T-helper 22 cell (primary cell): ENCODE results near the gene CDCA8.

Experiments
- DNase-seq: peaks from one replicate; pipeline ENCODE4 v3.0.0-alpha.2; 2020; ENCODE audit warnings: low read depth

CDCA8 gene

GRCh38 chr1:37692078-37692833, at the start of gene CDCA8:
CDCA8 (plus strand) TSS chr1:37692516; CDS start chr1:37692691, 175 bp downstream.
- DNase-seq: peak; percentile 97

GRCh38 chr1:37647281-37647680, 45.0 kb upstream of the CDCA8 start:
- DNase-seq: no peak

GRCh38 chr1:37650173-37650572, 42.1 kb upstream of the CDCA8 start:
- DNase-seq: no peak

DNA sequence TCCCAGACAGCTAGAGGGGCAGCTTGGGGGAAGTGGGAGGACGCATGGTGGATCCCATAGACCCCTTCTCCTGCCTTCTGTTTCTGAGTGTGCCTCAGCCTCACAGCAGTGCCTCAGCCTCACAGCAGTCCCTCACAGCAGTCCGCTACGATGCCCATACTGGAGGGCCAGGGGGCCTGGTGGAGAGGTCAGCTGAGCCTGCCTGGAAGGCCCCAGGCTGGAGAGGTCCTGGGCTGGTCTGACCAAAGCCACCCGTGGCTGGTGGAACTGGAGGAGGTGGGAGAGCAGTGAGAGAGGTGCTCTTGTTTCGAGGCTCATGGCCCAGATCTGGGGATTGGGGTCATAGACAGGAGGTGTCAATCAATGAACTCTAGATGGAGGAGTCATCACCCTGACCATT, 41.6 kb upstream of the CDCA8 start:
- DNase-seq: no peak

GRCh38 chr1:37651803-37652202, 40.5 kb upstream of the CDCA8 start:
- no peak for DNase-seq

DNA sequence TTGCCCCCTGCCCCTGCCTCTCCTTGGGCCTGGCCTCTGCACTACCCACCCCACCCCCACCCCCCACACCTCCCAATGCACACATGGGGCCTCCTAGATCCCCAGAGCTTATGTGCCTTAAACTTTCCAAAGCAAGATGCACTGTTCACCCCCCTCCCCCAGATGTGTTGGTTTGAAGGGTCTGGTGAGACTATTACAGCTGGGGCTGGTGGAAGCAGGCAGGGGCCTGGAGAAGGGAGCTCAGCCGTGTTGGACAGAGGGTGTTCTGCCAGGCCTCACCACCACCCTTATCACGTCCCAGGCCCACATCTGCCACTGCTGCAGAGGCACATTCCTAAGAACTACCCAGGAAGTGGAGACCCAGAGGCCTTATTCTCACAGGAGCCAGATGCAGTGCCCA, 39.3 kb upstream of the CDCA8 start:
- no peak for DNase-seq

DNA sequence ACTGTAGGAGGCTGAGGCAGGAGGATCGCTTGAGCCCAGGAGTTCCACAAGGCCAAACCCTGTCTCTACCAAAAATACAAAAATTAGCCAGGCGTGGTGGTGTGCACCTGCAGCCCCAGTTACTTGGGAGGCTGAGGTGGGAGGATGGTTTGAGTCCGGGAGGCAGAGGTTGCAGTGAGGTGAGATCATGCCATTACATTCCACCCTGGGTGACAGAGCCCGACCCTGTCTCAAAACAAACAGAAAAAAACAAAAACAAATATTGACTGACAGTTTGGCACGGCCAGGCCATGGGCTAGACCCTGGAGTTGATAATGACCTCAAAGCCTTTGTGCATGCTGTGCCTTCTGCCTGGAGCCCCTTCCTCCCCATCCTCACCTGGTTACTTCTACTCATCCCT, 38.4 kb upstream of the CDCA8 start:
- no peak for DNase-seq

DNA sequence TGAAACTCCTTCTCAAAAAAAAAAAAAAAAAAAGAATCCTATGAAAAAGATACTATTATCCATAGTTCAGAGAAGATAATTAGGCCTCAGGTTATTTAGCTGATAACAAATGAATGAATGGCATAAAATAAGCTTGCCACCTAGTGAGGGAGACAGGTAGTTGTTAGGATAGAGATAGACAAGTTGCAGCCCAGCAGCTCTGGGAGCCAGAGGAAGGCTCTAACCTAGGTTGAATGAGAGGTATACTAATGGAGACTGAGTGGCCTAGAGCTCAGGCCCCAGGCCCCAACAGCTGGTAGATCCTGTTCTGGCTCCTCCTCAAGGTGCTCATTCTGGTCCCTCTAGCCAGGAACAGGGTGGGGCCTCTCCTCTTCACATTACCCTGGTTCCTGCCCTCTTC, 37.0 kb upstream of the CDCA8 start:
- no peak for DNase-seq

DNA sequence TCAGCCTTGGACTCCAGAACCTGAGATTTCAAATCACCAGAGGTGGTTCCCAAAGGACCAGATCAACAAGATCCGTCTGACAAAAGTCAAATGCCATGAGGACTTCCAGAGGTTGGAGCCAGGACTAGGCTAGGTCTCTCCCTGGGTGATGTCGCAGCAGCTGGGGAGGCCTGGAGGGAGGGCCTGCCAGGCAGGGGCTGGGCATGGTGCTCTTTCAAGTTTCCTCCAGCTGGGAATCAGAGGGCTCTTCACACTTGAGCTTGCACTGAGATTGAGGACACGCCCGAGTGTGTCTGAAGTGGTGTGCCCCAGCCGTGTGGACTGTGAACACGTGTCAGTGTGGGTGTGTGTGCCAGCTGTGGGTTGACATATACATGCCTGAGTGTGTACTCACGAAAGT, 36.3 kb upstream of the CDCA8 start:
- no peak for DNase-seq

- DNase-seq: no peak
These were observed 35.4 kb upstream of the CDCA8 start for GRCh38 chr1:37656881-37657280.

DNA sequence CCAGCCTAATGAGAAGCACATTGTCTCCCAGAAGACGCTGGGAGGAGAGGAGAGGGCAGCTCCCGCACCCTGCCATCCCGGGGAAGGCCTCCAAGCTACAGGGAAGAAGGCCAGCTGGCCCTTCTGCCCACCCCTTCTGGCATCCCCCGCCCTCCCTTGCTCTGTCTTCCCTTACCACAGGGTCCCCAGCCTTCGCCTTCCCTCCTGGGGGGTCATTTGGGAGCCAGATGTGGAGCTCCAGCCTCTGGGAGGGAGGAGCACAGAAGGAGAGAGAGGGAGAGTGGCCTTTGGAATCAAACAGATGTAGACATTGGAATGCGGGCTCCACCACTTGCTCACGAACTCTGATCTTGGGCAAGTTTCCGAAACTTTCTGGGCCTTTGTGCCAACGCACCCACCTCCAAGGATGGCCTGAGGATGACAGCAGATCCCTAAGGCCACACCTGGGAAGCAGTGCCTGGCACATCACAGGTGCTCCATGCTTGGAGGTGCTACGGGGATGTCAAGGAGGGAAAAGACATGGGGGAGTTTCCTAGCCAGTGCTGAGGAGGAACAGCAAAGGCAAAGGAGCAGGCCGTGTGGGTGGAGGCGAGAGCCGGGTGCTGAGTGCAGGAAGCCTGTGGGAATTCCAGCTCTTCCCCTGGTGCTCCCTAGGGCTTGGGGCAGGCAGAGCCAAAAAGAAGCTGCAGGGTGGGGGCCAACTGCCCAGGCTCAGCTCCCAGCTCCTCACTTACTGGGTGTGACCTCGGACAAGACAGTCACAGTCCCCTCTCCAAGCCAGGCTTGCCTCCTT, 34.5 kb upstream of the CDCA8 start:
- DNase-seq: no peak

GRCh38 chr1:37658486-37658885, 33.8 kb upstream of the CDCA8 start:
- no peak for DNase-seq

- DNase-seq: no peak
These were observed 31.7 kb upstream of the CDCA8 start for GRCh38 chr1:37660664-37661063.

DNA sequence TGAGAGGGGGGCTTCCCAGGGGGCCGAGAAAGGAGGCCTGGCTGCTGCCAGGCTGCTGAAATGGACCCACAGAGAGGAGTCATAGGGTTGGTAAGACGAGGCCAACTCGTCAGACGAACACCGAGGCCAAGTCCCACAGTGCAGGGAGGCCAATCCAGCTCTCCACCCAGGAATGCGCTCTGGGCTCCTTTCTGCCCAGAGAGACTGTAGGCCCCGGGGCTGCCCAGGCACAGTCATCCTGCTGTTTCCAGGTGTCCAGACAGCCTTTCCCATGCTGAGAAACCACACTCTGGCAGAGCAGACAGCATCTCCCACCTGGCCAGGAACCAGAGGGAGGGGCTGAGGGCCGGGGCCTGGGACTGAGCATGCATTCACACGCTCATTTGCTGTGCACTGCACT, 30.9 kb upstream of the CDCA8 start:
- no peak for DNase-seq

DNA sequence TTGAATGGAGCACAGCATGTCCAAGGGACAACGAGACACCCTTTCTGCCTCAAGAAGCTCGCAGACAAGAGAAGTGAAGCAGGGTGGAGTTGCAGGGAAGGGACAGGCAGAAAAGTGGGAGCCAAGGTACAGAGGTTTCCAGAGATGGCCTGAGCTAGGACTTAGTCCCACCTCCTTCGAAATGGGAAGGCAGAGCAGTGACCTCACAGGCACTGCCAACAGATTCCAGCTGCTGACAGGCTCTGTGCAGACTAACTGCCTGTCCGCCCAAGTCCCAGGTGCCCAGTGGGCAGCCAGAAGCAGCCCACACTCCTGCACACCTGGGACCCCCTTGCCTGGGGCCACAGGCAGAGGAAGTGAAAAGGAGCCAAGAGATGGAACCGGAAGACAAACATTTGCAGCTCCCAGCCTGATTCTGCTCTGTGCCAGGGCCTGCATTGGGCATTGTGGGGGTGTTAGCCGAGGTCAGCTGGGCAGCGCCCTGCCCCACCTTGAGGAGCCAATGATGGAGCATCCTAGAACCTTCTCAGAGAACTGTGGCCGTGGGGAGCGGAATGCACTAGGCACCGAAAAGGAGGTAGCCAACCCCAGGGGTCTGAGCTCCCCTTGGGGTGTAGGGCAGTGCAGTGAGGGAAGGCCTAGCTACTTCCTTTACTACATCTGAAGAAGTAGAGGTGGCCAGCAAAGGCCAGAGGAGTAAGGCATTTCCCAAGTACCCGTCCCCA, 30.1 kb upstream of the CDCA8 start:
- DNase-seq: no peak

DNA sequence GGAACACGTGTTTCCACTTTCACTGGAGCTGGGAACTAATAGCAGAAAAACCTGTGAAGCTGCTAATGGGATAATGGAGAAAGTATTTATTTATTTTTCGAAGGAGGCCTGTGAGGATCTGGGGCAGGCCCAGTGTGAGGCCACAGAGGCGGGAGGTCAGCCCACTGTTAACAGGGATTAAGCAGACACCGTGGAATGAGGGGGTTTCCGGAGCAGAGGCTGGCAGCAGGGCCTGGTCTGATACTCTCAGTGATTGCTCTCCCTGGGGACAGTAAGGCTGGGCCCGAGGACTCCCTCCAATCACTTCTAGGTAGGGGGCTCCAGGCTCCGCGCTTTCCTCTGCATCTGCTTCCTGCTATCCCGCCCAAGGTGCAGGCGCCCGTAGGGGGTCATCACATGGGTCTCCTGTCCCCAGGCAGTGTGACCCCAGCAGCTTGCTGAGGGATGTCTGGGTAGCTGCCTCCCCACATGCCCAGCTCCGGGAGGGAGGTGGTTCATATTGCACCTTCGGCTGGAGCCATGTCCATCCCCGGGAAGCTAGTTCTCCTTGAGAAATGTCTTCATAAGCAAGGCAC, 28.8 kb upstream of the CDCA8 start:
- no peak for DNase-seq

DNA sequence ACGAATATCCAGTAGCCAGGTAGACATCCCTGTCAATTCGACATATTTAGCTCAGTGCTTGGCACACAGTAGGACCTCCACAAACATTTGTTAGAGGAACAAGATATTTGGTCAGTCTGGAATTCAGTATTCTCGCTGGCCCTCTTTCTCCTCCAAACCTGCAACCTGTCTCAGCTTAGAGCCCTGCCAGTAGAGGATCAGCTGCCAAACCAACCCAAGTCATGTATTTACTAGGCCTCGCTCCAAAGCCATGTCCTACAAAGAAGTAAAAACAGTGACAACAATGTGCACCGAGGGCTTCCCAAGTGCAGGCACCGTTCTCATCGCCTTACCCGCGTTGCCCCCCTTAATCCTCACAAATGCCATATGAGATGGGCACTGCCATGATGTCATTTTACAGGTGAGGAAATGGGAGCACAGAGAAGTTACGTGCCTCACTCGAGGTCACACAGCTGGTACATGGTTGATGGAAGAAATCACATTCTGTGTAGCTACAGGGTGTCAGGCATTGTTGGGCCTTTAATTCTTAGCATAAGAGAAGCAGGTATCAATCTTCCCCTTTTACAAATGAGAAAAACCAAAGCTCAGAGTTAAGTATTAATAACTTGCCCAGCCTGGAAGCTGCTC, 26.0 kb upstream of the CDCA8 start:
- no peak for DNase-seq

- DNase-seq: no peak
These were observed 25.2 kb upstream of the CDCA8 start for GRCh38 chr1:37667023-37667671.

GRCh38 chr1:37670133-37670532, 22.2 kb upstream of the CDCA8 start:
- no peak for DNase-seq

- DNase-seq: no peak
These were observed 21.1 kb upstream of the CDCA8 start for GRCh38 chr1:37671261-37671660.

DNA sequence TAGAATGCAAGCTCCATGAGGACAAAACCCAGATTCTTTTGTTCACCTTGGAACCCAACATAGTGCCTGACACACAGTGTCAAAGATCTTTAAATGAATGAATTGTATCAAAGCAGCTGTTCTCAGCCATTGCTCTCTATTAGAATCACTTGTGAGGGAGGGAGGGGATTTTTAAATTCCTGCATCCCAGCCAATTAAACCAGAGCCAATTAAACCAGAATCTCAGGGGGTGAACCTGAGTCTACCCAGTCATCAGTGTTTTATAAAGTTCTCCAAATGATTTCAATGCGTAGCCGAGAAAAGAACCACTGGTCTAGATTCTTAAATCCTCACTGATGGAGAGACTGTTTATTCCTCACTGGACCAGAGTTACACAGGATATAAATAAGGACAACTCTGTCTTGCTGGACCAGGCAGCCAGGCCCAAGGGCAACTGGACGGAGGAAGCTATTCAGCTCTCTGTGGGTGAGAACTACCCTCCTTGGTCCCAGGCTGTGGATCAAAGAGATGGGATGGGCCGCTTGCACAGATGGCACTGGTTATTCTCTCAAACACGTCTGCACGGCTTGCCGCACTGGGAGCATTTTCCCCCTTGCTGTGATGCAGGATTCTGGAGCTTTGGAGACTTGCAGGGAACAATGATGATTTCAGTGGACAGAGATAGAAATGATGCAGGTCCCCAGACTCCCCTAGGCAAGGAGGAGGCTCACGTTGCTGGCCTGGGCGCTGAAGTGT, 20.0 kb upstream of the CDCA8 start:
- DNase-seq: no peak
